PC-3 (cell line): Measurements from ENCODE around the gene MCHR1. TPM values are rescaled to one million over a fixed set of nuclear protein-coding genes. Genes with fewer than 3 reads are reported as not detected.

ENCODE experiments used
- ATAC-seq: fragments of 200-7000 bp; cut with Tn5 transposase; 2 replicates; pipeline ENCODE4 v1.9.1; 2020; ENCODE audit warnings: mild to moderate bottlenecking, moderate library complexity
- BruUV-seq: library from RNA; stranded (reverse); fragments of 400-500 nt; replicated peaks from 2 replicates; lab custom pipeline; 2021; lab: Mats Ljungman, UMichigan
- CTCF ChIA-PET: fragments of 300-600 bp; sonication (Branson Sonifier 250); formaldehyde crosslinking; loops from one replicate; lab custom pipeline; 2022; ENCODE audit warnings: antibody characterized with exemption; lab: Charles Lee
- POLR2A ChIA-PET: fragments of 300-600 bp; sonication (Branson Sonifier 250); formaldehyde crosslinking; loops from one replicate; lab custom pipeline; 2022; ENCODE audit warnings: antibody characterized with exemption; ENCODE audit not compliant: unreplicated experiment; lab: Charles Lee
- DNase-seq: peaks from one replicate; pipeline ENCODE4 v3.0.0-alpha.2; 2015
- H2AFZ ChIP-seq: fragments of 300-600 bp; sonication (generic); 2 replicates; pipeline ENCODE4 v1.6.0; 2016; ENCODE audit warnings: antibody characterized with exemption, low read length
- H3F3A ChIP-seq: fragments of 300-600 bp; sonication (generic); one replicate; pipeline ENCODE4 v1.6.0; 2017; ENCODE audit warnings: antibody characterized with exemption, low read length, control low read depth, mild to moderate bottlenecking; ENCODE audit not compliant: unreplicated experiment
- H3K27ac ChIP-seq: fragments of 300-600 bp; sonication (generic); 2 replicates; pipeline ENCODE4 v1.5.1; 2016; ENCODE audit warnings: mild to moderate bottlenecking, low read length
- H3K27me3 ChIP-seq: fragments of 300-600 bp; sonication (generic); 2 replicates; pipeline ENCODE4 v1.6.1; 2016; ENCODE audit warnings: low read length, mixed read lengths
- H3K36me3 ChIP-seq: fragments of 300-600 bp; sonication (generic); 2 replicates; pipeline ENCODE4 v1.6.1; 2016; ENCODE audit warnings: low read depth, mixed run types, low read length, mixed read lengths
- H3K4me1 ChIP-seq: fragments of 300-600 bp; sonication (generic); 2 replicates; pipeline ENCODE4 v1.5.1; 2016; ENCODE audit warnings: low read length; ENCODE audit not compliant: insufficient read depth
- H3K4me2 ChIP-seq: fragments of 300-600 bp; sonication (generic); 2 replicates; pipeline ENCODE4 v1.6.0; 2016; ENCODE audit warnings: low read length
- H3K4me3 ChIP-seq: fragments of 300-600 bp; sonication (generic); 2 replicates; pipeline ENCODE4 v1.5.1; 2016; ENCODE audit warnings: mild to moderate bottlenecking, low read length, mixed read lengths
- H3K79me2 ChIP-seq: fragments of 300-600 bp; sonication (generic); 2 replicates; pipeline ENCODE4 v1.6.1; 2017; ENCODE audit warnings: low read length, mixed read lengths
- H3K9ac ChIP-seq: fragments of 300-600 bp; sonication (generic); 2 replicates; pipeline ENCODE4 v1.6.0; 2016; ENCODE audit warnings: mild to moderate bottlenecking, low read length
- H3K9me2 ChIP-seq: fragments of 300-600 bp; sonication (generic); replicated peaks from 2 replicates; pipeline ENCODE4 v1.6.1; 2016; ENCODE audit warnings: mixed run types, low read length, mixed read lengths
- H3K9me3 ChIP-seq: fragments of 300-600 bp; sonication (generic); 2 replicates; pipeline ENCODE4 v1.6.1; 2016; ENCODE audit warnings: low read length, mixed read lengths
- H4K20me1 ChIP-seq: fragments of 300-600 bp; sonication (generic); 2 replicates; pipeline ENCODE4 v1.6.1; 2016; ENCODE audit warnings: low read length, mixed read lengths
- EZH2 ChIP-seq: fragments of 300-600 bp; sonication (generic); IDR thresholded peaks from one replicate; pipeline ENCODE4 v1.6.1; 2017; ENCODE audit warnings: antibody characterized with exemption, mild to moderate bottlenecking, low read length; ENCODE audit not compliant: unreplicated experiment
- EZH2phosphoT487 ChIP-seq: fragments of 300-600 bp; sonication (generic); IDR thresholded peaks from 2 replicates; pipeline ENCODE4 v1.6.1; 2018; ENCODE audit warnings: mild to moderate bottlenecking, antibody characterized with exemption, low read length, borderline replicate concordance
- intact Hi-C: fragments of 100-400 bp; cut with micrococcal nuclease; formaldehyde crosslinking; loops from 2 replicates; pipeline ENCODE4 v1.9.0; 2023
- total RNA-seq: library from RNA; depleted of rRNA; stranded (reverse); fragments of >200 nt; gene quantifications from 2 replicates; pipeline ENCODE4 v1.2.3, GENCODE V29; 2014
- TF ChIP-seq, protein P1 (sequence below): fragments of 300-600 bp; sonication (generic); conservative IDR thresholded peaks from 2 replicates; pipeline ENCODE4 v1.5.1; 2017; ENCODE audit warnings: antibody characterized with exemption, low read depth, mild to moderate bottlenecking, low read length

Gene MCHR1
- total RNA-seq, 1 experiment from 2014 or later: not detected

DNA sequence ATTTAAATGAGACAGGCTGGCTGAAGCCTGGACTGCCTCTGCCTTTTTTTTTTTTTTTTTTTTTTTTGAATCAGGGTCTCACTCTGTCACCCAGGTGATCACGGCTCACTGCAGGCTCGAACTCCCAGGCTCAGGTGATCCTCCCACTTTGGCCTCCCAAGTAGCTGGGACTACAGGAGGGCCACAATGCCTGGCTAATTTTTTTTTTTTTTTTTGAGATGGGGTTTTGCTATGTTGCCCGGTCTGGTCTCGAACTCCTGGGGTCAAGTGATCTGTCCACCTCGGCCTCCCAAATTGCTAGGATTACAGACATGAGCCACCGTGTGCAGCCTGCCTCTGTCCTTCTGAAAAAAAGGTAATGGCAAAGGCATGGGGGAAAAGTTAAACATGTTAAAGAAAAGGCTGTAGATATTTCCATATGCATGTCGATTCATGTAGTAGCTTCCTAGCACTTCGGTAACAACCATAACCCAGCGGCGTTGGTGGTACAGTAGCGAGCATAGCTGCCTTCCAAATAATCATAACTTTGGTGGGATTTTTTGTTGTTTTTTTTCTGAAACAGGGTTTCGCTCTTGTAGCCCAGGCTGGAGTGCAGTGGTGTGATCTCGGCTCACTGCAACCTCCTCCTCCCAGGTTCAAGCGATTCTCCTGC lies 48.8 kb downstream of the MCHR1 start:
- TF ChIP-seq, protein P1, sequence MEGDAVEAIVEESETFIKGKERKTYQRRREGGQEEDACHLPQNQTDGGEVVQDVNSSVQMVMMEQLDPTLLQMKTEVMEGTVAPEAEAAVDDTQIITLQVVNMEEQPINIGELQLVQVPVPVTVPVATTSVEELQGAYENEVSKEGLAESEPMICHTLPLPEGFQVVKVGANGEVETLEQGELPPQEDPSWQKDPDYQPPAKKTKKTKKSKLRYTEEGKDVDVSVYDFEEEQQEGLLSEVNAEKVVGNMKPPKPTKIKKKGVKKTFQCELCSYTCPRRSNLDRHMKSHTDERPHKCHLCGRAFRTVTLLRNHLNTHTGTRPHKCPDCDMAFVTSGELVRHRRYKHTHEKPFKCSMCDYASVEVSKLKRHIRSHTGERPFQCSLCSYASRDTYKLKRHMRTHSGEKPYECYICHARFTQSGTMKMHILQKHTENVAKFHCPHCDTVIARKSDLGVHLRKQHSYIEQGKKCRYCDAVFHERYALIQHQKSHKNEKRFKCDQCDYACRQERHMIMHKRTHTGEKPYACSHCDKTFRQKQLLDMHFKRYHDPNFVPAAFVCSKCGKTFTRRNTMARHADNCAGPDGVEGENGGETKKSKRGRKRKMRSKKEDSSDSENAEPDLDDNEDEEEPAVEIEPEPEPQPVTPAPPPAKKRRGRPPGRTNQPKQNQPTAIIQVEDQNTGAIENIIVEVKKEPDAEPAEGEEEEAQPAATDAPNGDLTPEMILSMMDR: no peak
- TF ChIP-seq EZH2 (no peak), EZH2phosphoT487 (no peak)
- H3K9me2 ChIP-seq: no peaks in the 10 kb centered on the region
- DNase-seq (no peak), ATAC-seq (no peak)
- H3K9ac ChIP-seq: no peak overlapping the region
- no peak overlapping the region for H2AFZ ChIP-seq
- no TSS peak for BruUV-seq
- H3K9me3 ChIP-seq: no peaks in the 10 kb centered on the region
- H3K4me1 ChIP-seq: peaks cover 15% of the 10 kb centered on the region
- no peaks in the 10 kb centered on the region for H4K20me1 ChIP-seq
- no peaks in the 10 kb centered on the region for H3K79me2 ChIP-seq
- POLR2A ChIA-PET: no interaction called here
- H3K4me3 ChIP-seq: no peak overlapping the region
- CTCF ChIA-PET: no interaction called here
- no peaks in the 10 kb centered on the region for H3F3A ChIP-seq
- H3K27me3 ChIP-seq: no peaks in the 10 kb centered on the region
- no peak overlapping the region for H3K27ac ChIP-seq
- intact Hi-C loops: no loop called here
- H3K4me2 ChIP-seq: no peak overlapping the region
- H3K36me3 ChIP-seq: no peaks in the 10 kb centered on the region

DNA sequence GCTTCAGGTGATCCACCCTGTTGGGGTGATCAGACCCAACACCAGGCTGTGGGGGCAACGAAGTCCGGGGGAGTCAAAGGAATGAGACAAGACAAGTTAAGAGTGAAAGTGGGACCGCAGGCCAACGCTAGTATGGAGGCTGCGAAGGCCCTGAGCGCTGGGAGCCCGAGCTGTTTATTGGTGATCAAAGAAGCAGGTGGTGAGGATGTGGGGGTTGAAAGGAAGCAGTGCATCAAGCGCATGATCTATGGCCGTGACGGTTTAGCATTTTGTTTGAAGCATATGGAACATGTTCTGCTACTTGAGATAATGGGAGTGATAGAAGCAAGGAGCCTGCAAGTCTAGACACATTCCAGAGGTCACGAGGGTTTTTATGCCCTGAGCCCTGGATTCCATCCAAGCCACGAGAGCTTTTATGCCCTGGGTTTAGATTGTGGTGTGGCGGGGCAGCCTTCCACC lies 49.5 kb downstream of the MCHR1 start:
- no peaks in the 10 kb centered on the region for H3F3A ChIP-seq
- H3K4me1 ChIP-seq: peaks cover 19% of the 10 kb centered on the region
- no peak for TF ChIP-seq EZH2phosphoT487
- TF ChIP-seq, protein P1: no peak
- BruUV-seq: no TSS peak
- H3K36me3 ChIP-seq: no peaks in the 10 kb centered on the region
- POLR2A ChIA-PET: no interaction called here
- H3K27ac ChIP-seq: no peak overlapping the region
- H3K27me3 ChIP-seq: no peaks in the 10 kb centered on the region
- H3K4me2 ChIP-seq: no peak overlapping the region
- DNase-seq (no peak), ATAC-seq (no peak)
- H3K9ac ChIP-seq: no peak overlapping the region
- H2AFZ ChIP-seq: no peak overlapping the region
- no peaks in the 10 kb centered on the region for H3K9me2 ChIP-seq
- no peak overlapping the region for H3K4me3 ChIP-seq
- no peaks in the 10 kb centered on the region for H3K9me3 ChIP-seq
- intact Hi-C loops: no loop called here
- no peaks in the 10 kb centered on the region for H3K79me2 ChIP-seq
- no peaks in the 10 kb centered on the region for H4K20me1 ChIP-seq
- CTCF ChIA-PET: no interaction called here

DNA sequence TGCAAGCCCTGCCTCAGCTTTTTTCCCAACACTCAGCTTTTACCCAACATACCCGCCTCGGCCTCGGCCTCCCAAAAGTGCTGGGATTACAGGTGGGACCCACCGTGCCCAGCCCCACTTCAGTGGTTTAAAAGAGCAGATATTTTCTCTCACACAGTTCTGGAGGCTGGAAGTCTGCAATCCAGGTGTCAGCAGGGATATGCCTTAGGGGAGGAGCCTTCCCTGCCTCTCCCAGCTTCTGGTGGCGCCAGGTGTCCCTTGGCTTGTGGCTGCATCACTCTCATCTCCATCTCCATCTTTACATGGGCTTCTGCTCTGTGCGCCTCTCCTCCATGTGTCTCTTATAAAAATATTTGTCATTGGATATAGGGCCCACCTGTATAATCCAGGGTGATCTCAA lies 50.0 kb downstream of the MCHR1 start:
- no peak overlapping the region for H3K27ac ChIP-seq
- TF ChIP-seq EZH2phosphoT487 (no peak), EZH2 (no peak)
- TF ChIP-seq, protein P1: no peak
- ATAC-seq (no peak), DNase-seq (no peak)
- H4K20me1 ChIP-seq: no peaks in the 10 kb centered on the region
- no peaks in the 10 kb centered on the region for H3F3A ChIP-seq
- no peaks in the 10 kb centered on the region for H3K27me3 ChIP-seq
- H3K4me1 ChIP-seq: peaks cover 19% of the 10 kb centered on the region
- no peaks in the 10 kb centered on the region for H3K79me2 ChIP-seq
- H3K9ac ChIP-seq: no peak overlapping the region
- H2AFZ ChIP-seq: no peak overlapping the region
- POLR2A ChIA-PET: no interaction called here
- H3K4me3 ChIP-seq: no peak overlapping the region
- intact Hi-C loops: no loop called here
- CTCF ChIA-PET: no interaction called here
- no peaks in the 10 kb centered on the region for H3K36me3 ChIP-seq
- no TSS peak for BruUV-seq
- H3K9me3 ChIP-seq: no peaks in the 10 kb centered on the region
- H3K9me2 ChIP-seq: no peaks in the 10 kb centered on the region
- H3K4me2 ChIP-seq: no peak overlapping the region
